ENCODE results near the gene DMRT3. TPM values are rescaled to one million over a fixed set of nuclear protein-coding genes. Genes with fewer than 3 reads are reported as not detected.

Gene DMRT3
- total and polyA plus RNA-seq, 10 of the 15 experiments (the other 5 are each of a cell fraction or from before 2014, with no cell fraction given), result 0.06 to 0.11 TPM; not detected in 8

- TF ChIP-seq ZNF622 (IDR thresholded peaks at IDR 0.05) (no peak), JUNB (IDR thresholded peaks at IDR 0.05) (no peak), CREM (IDR thresholded peaks at IDR 0.05; ENCODE audit: low read depth) (no peak), RELA (IDR thresholded peaks at IDR 0.05; ENCODE audit: borderline replicate concordance, partially characterized antibody) (peak; percentile 56), ESRRA (IDR thresholded peaks at IDR 0.05; ENCODE audit: low read length) (no peak), WRNIP1 (IDR thresholded peaks at IDR 0.05; ENCODE audit: borderline replicate concordance, low read depth, low read length) (no peak), NBN (IDR thresholded peaks at IDR 0.05) (0 out of 2 replicates have a peak, but pooled peaks have one; percentile 30), GATAD2B (conservative IDR thresholded peaks at IDR 0.05; ENCODE audit: low read depth) (no peak), YY1 (IDR thresholded peaks at IDR 0.05; ENCODE audit: low read depth, low read length) (peak; percentile 58; the same call in 1 of the 2 replicates), CHD1 (IDR thresholded peaks at IDR 0.05; ENCODE audit: low read depth, low read length) (no peak), MAX (IDR thresholded peaks at IDR 0.05; ENCODE audit: low read depth, low read length) (no peak), ATF2 (IDR thresholded peaks at IDR 0.05; ENCODE audit: low read length) (no peak), ZBTB4 (CRISPR knock-in tag; IDR thresholded peaks at IDR 0.05) (no peak), EZH2 (IDR thresholded peaks at IDR 0.05; ENCODE audit: borderline replicate concordance, control insufficient read depth, low read depth, low read length) (no peak), CHD2 (IDR thresholded peaks at IDR 0.05; ENCODE audit: borderline replicate concordance, low read depth, low read length) (0 out of 2 replicates have a peak, but pooled peaks have one; percentile 9), ETV6 (conservative IDR thresholded peaks at IDR 0.05 in 1 of 2, IDR thresholded peaks at IDR 0.05 in 1 of 2; ENCODE audit: borderline replicate concordance in 1 of 2, low read depth in 1 of 2) (no peak), CTCF (IDR thresholded peaks at IDR 0.05 in 2 of 3, conservative IDR thresholded peaks at IDR 0.05 in 1 of 3; ENCODE audit: control insufficient read depth in 2 of 3, extremely low read depth in 1 of 3, insufficient read depth in 1 of 3, low read depth in 3 of 3, low read length in 3 of 3) (peak; percentile 98), MTA3 (IDR thresholded peaks at IDR 0.05; ENCODE audit: borderline replicate concordance, low read length) (no peak), RAD51 (IDR thresholded peaks at IDR 0.05) (no peak), BMI1 (IDR thresholded peaks at IDR 0.05; ENCODE audit: borderline replicate concordance) (no peak), MXI1 (IDR thresholded peaks at IDR 0.05; ENCODE audit: low read depth, low read length) (0 out of 2 replicates have a peak, but pooled peaks have one; percentile 21), EED (IDR thresholded peaks at IDR 0.05; ENCODE audit: low read depth) (no peak), PBX3 (IDR thresholded peaks at IDR 0.05; ENCODE audit: insufficient replicate concordance, low read depth, low read length) (no peak)
These were observed 32.7 kb downstream of the DMRT3 start (continued) for GRCh38 chr9:1009101-1009707.

All from GM12878 (cell line).